DMS153 (cell line): ENCODE measurements around the gene TASP1.

ENCODE experiments used
- DNase-seq: peaks from one replicate; lab custom pipeline; 2025; lab: John Stamatoyannopoulos, UW

The TASP1 gene

GRCh38 chr20:13344671-13345070, 294.1 kb downstream of the TASP1 start:
- DNase-seq: no peak

GRCh38 chr20:13342469-13343242, 296.1 kb downstream of the TASP1 start:
- no peak for DNase-seq

- DNase-seq: no peak
These were observed 296.9 kb downstream of the TASP1 start for GRCh38 chr20:13341737-13342393.

GRCh38 chr20:13340088-13340487, 298.6 kb downstream of the TASP1 start:
- DNase-seq: no peak
